Measurements from ENCODE around the gene NTN4.
"Not testable (repeated sequence)": the region's sequence is repeated elsewhere in the genome, so short reads cannot be mapped to it uniquely, and the experiment has no call there.

Gene NTN4

GRCh38 chr12:95705143-95705542 lies 85.4 kb downstream of the NTN4 start:
- no peak for DNase-seq

GRCh38 chr12:95703986-95704385 lies 86.6 kb downstream of the NTN4 start:
- no peak for DNase-seq

- no peak for DNase-seq
Measured at GRCh38 chr12:95701722-95702418, 88.7 kb downstream of the NTN4 start.

- no peak for DNase-seq
Measured at GRCh38 chr12:95701275-95701674, 89.3 kb downstream of the NTN4 start.

- no peak for DNase-seq
Measured at GRCh38 chr12:95700316-95700785, 90.2 kb downstream of the NTN4 start.

- no peak for DNase-seq
Measured at GRCh38 chr12:95699579-95699978, 91.0 kb downstream of the NTN4 start.

GRCh38 chr12:95694136-95694535 lies 96.4 kb downstream of the NTN4 start:
- no peak for DNase-seq

GRCh38 chr12:95693689-95694088 lies 96.9 kb downstream of the NTN4 start:
- no peak for DNase-seq

- no peak for DNase-seq
Measured at GRCh38 chr12:95690861-95691635, 99.5 kb downstream of the NTN4 start.

GRCh38 chr12:95687937-95688336 lies 102.6 kb downstream of the NTN4 start:
- no peak for DNase-seq

- no peak for DNase-seq
Measured at GRCh38 chr12:95683418-95683817, 107.1 kb downstream of the NTN4 start.

GRCh38 chr12:95681210-95681765 lies 109.3 kb downstream of the NTN4 start:
- DNase-seq: no peak

GRCh38 chr12:95678684-95679083 lies 111.9 kb downstream of the NTN4 start:
- DNase-seq: no peak

- not testable (repeated sequence) for DNase-seq
Measured at GRCh38 chr12:95677782-95678181, 112.8 kb downstream of the NTN4 start.

GRCh38 chr12:95674631-95675030 lies 115.9 kb downstream of the NTN4 start:
- DNase-seq: no peak

GRCh38 chr12:95674163-95674562 lies 116.4 kb downstream of the NTN4 start:
- DNase-seq: no peak

- no peak for DNase-seq
Measured at GRCh38 chr12:95673576-95673975, 117.0 kb downstream of the NTN4 start.

- no peak for DNase-seq
Measured at GRCh38 chr12:95672166-95672565, 118.4 kb downstream of the NTN4 start.

- DNase-seq: no peak
Measured at GRCh38 chr12:95671265-95671664, 119.3 kb downstream of the NTN4 start.

- DNase-seq: no peak
Measured at GRCh38 chr12:95663525-95663924, 127.0 kb downstream of the NTN4 start.

GRCh38 chr12:95661360-95661759 lies 129.2 kb downstream of the NTN4 start:
- DNase-seq: no peak

- DNase-seq: no peak
Measured at GRCh38 chr12:95658386-95658785, 132.2 kb downstream of the NTN4 start.

- not testable (repeated sequence) for DNase-seq
Measured at GRCh38 chr12:95654665-95655064, 135.9 kb downstream of the NTN4 start.
